Chondrocyte (in vitro differentiated cells): Measurements from ENCODE around the gene HSD3B2. TPM values are rescaled to one million over a fixed set of nuclear protein-coding genes. Genes with fewer than 3 reads are reported as not detected.

Experiments
- DNase-seq: peaks from one replicate; pipeline ENCODE4 v3.0.0; 2021; ENCODE audit warnings: mixed read lengths, low spot score
- H3K27ac Mint-ChIP-seq: one replicate; pipeline ENCODE4 v1.8.0; 2021; ENCODE audit warnings: mild to moderate bottlenecking, moderate library complexity, mixed read lengths; ENCODE audit not compliant: unreplicated experiment
- H3K27me3 Mint-ChIP-seq: 2 replicates; pipeline ENCODE4 v1.8.0; 2021; ENCODE audit warnings: low read depth, mixed read lengths
- H3K36me3 Mint-ChIP-seq: 2 replicates; pipeline ENCODE4 v1.8.0; 2021; ENCODE audit warnings: low read depth, mixed read lengths
- H3K4me1 Mint-ChIP-seq: 2 replicates; pipeline ENCODE4 v1.8.0; 2021; ENCODE audit warnings: low read depth, mild to moderate bottlenecking, mixed read lengths
- H3K4me3 Mint-ChIP-seq: one replicate; pipeline ENCODE4 v1.8.0; 2021; ENCODE audit warnings: mild to moderate bottlenecking, moderate library complexity, mixed read lengths; ENCODE audit not compliant: unreplicated experiment
- H3K9me3 Mint-ChIP-seq: 2 replicates; pipeline ENCODE4 v1.8.0; 2021; ENCODE audit warnings: low read depth, mixed read lengths
- CTCF ChIP-seq: fragments of 200-600 bp; sonication (generic); IDR thresholded peaks from 2 replicates; pipeline ENCODE4 v1.5.0; 2021; ENCODE audit warnings: antibody characterized with exemption, mild to moderate bottlenecking, moderate library complexity
- total RNA-seq: library from RNA; stranded (reverse); gene quantifications from 3 replicates; pipeline ENCODE4 v1.2.1, GENCODE V29; 2021

The HSD3B2 gene
- total RNA-seq, 1 donor from 2014 or later: not detected

- no peaks in the 10 kb centered on the region for H3K36me3 Mint-ChIP-seq
- H3K4me1 Mint-ChIP-seq: peaks cover 21% of the 10 kb centered on the region
- DNase-seq: no peak
- H3K9me3 Mint-ChIP-seq: no peaks in the 10 kb centered on the region
- H3K27me3 Mint-ChIP-seq: peaks cover 28% of the 10 kb centered on the region
- no peak overlapping the region for H3K27ac Mint-ChIP-seq
- TF ChIP-seq CTCF: no peak
- H3K4me3 Mint-ChIP-seq: no peak overlapping the region
These were observed 43.1 kb upstream of the HSD3B2 start for GRCh38 chr1:119371815-119372214.

GRCh38 chr1:119372503-119373086, 42.4 kb upstream of the HSD3B2 start:
- H3K27me3 Mint-ChIP-seq: peaks cover 28% of the 10 kb centered on the region
- no peak overlapping the region for H3K4me3 Mint-ChIP-seq
- TF ChIP-seq CTCF: peak; percentile 76
- H3K36me3 Mint-ChIP-seq: no peaks in the 10 kb centered on the region
- H3K4me1 Mint-ChIP-seq: peaks cover 21% of the 10 kb centered on the region
- no peak overlapping the region for H3K27ac Mint-ChIP-seq
- DNase-seq: no peak
- no peaks in the 10 kb centered on the region for H3K9me3 Mint-ChIP-seq

GRCh38 chr1:119373465-119373864, 41.5 kb upstream of the HSD3B2 start:
- Mint-ChIP-seq H3K4me1 (peaks cover 21% of the 10 kb centered on the region), H3K27ac (no peak overlapping the region), H3K9me3 (no peaks in the 10 kb centered on the region), H3K36me3 (no peaks in the 10 kb centered on the region), H3K27me3 (peaks cover 26% of the 10 kb centered on the region), H3K4me3 (no peak overlapping the region)
- no peak for TF ChIP-seq CTCF
- DNase-seq: no peak

- Mint-ChIP-seq H3K27ac (no peak overlapping the region), H3K27me3 (peaks cover 19% of the 10 kb centered on the region), H3K9me3 (no peaks in the 10 kb centered on the region), H3K4me1 (peaks cover 13% of the 10 kb centered on the region), H3K4me3 (no peak overlapping the region), H3K36me3 (no peaks in the 10 kb centered on the region)
- no peak for DNase-seq
- TF ChIP-seq CTCF: no peak
These were observed 40.6 kb upstream of the HSD3B2 start for GRCh38 chr1:119374208-119374874.

- peaks cover 13% of the 10 kb centered on the region for H3K4me1 Mint-ChIP-seq
- no peak overlapping the region for H3K4me3 Mint-ChIP-seq
- H3K36me3 Mint-ChIP-seq: no peaks in the 10 kb centered on the region
- peaks cover 19% of the 10 kb centered on the region for H3K27me3 Mint-ChIP-seq
- no peaks in the 10 kb centered on the region for H3K9me3 Mint-ChIP-seq
- no peak for TF ChIP-seq CTCF
- DNase-seq: no peak
- H3K27ac Mint-ChIP-seq: no peak overlapping the region
These were observed 39.6 kb upstream of the HSD3B2 start for GRCh38 chr1:119375366-119375765.
